HG03108 (cell line): ENCODE measurements around the gene GRM5.
"Not testable (repeated sequence)": the region's sequence is repeated elsewhere in the genome, so short reads cannot be mapped to it uniquely, and the experiment has no call there.

Experiments used
- ATAC-seq: cut with Tn5 transposase; IDR thresholded peaks from one replicate; pipeline ENCODE4 v1.9.1; 2021; ENCODE audit warnings: moderate library complexity; ENCODE audit not compliant: unreplicated experiment

Gene GRM5

GRCh38 chr11:88544656-88545280, 521.0 kb downstream of the GRM5 start:
- no peak for ATAC-seq

GRCh38 chr11:88543902-88544655, 521.7 kb downstream of the GRM5 start:
- peak; percentile 97 for ATAC-seq

DNA sequence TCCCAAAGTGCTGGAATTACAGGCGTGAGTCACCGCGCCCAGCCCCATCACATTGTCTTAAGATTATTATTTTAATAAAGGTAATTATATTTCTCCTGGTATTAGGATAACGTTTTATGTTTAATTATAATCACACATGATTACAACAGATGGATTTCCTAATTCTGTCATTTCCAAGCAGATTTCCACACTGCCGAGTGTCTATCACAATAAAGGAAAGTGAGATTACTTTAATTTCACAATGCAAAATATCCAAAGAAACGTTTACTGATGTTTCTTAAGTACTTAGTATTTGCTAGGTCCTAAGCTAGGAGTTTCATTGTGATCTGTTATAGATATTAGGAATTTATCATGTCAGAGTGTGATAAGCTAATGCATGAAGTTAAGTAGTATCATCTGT, 524.8 kb downstream of the GRM5 start:
- no peak for ATAC-seq

GRCh38 chr11:88538098-88538497, 527.7 kb downstream of the GRM5 start:
- no peak for ATAC-seq

DNA sequence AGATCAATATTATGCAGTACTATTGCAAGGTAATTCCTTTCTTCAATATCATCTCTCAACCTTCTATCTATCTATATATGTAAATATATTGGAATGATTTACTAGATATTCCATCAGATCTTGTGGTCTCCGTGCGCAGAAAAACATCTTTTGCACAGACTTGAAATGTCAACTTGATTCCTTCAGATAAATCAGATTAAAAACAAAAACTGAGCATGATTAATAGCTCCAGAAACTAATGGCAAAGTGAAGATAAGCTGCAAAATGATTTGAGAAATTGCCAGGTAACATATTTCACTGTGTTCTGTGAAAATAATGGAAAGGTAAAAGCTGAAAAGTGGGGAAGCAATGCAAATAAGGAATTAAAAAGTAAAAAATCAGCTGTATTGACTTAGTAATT, 528.2 kb downstream of the GRM5 start:
- ATAC-seq = no peak

DNA sequence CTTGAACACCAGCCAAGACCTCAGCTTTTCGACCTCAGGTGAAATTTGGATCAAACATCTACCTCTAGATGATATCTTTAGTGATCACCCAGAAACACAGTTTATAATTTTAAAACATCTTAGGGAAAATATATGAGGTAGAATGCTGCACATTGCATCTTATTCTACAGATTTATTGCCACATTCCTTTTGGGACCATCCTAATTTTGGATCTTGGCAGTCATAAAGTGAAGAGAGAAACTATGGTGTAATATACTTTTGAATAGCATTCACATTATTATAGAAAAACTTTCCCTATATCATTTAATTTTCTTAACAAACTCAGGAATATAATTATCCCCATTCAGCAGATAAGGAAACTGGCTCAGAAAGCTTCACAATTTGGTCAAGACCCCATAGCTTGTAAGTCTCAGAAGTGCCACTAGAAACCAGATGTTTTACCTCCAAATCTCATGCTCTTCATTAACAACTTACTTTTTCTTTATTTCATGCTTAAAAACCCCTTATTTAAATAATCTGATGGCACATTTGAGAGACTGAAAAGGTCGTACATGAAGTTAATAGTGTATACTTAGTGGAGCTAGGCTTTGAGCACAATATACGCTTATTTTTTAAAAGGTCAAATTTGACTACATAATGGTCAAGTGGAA, 529.0 kb downstream of the GRM5 start:
- ATAC-seq = no peak

GRCh38 chr11:88535916-88536547, 529.8 kb downstream of the GRM5 start:
- ATAC-seq = peak; percentile 69

- ATAC-seq = no peak
These were observed 530.5 kb downstream of the GRM5 start for GRCh38 chr11:88535266-88535665.

GRCh38 chr11:88534706-88535105, 531.1 kb downstream of the GRM5 start:
- ATAC-seq = not testable (repeated sequence)

GRCh38 chr11:88534185-88534584, 531.6 kb downstream of the GRM5 start:
- ATAC-seq = no peak

DNA sequence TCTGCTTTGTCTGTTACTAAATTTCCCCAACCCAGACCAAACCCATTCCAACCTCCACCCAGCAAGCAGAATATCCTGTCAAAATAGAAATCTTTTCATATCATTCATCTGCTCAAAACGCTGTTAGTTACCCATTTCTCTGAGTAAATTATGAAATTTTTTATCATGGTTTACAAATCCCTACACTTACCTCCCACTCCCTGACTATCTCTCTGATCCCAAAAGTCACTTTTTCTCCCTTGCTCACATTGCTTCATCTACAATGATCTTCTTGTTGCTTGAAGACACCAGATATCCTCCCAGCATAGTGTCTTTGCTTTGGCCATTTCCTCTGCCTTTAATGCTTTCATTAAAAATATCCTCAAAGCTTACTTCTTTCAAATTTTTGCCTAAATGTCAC, 532.8 kb downstream of the GRM5 start:
- no peak for ATAC-seq

- no peak for ATAC-seq
These were observed 534.0 kb downstream of the GRM5 start for GRCh38 chr11:88531831-88532230.

GRCh38 chr11:88529426-88529825, 536.4 kb downstream of the GRM5 start:
- ATAC-seq = no peak

DNA sequence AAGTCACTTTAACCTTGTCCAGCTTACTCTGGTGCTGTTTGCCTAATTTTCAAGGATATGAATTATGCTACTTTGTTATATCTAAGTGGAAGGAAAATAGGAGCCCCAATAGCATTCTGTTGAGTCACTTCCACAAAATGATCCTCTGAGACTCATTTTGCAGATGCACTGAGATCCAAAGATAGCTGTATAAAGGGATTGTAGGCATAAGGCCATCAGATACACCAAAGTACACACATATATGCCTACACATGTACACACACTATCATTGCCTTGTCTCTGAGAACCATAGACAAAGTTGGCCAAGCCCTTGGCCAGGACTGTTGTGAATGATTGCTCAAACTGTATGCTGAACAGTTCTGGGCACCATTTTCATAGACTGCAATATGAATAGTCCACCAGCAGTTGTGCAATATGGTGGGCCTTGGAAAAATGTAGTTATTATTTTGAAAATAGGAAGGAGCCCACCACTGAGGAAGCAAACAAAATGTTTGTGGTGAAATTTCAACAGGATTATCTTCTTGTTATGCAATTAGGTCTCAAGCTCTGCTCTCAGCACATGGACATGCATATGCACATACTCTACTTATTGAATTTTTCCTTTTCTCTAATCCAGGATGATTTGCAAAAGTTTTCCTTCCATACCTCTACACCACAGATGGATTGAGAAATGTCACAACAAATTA, 542.3 kb downstream of the GRM5 start:
- no peak for ATAC-seq

DNA sequence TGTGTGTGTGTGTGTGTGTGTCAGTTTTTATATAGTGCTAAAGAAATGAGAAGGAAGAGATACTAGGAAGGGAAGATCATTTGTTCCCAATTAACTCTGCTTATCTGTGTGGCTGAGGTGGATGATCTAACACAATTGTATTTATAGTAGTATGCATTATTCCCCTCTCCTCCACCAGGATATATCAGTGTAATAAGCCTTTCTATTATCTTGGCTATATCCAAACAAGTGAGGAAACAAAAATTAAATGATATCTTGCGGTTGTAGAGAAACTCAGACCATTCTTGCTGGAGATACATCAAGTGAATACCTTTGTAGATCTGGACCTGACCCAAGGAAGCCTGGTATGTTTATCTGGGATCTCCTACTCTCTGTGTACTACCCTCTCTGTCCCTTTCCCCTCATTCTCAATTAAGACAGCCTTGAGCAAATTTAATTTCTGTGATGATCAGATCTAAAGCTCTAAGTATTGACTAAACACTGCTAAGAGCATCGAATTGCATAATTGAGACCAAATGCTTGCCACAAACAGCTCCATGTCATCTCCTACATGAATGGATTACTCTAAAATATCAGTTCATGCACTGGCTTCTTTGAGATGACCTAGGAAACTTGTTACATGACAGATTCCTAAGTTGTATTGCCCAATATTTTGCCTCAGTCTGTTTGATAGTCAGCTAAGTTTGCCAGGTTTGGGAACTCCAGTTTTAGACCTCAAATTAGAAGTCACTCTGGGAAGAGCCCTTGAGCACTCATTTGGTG, 543.0 kb downstream of the GRM5 start:
- no peak for ATAC-seq

GRCh38 chr11:88521799-88522201, 544.0 kb downstream of the GRM5 start:
- no peak for ATAC-seq

DNA sequence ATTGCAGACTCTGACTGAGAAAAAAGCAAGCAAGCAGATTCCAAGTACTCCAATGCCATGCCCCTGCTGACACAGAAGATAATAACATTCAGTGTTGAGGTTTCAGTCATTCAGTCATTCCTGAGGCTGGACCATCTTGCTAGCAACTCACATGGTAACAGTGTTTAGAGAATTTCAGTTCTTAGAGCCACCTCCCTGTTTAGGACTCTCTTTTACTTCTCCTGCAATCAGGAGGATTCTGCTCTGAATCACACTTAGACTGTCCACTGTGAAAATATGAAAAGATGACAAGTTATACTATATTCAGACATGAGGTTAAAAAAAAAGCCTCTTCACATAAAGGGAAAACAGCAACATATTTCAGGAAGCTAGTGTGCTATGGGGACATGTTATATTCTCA, 544.4 kb downstream of the GRM5 start:
- ATAC-seq = no peak

GRCh38 chr11:88520391-88520790, 545.4 kb downstream of the GRM5 start:
- no peak for ATAC-seq

DNA sequence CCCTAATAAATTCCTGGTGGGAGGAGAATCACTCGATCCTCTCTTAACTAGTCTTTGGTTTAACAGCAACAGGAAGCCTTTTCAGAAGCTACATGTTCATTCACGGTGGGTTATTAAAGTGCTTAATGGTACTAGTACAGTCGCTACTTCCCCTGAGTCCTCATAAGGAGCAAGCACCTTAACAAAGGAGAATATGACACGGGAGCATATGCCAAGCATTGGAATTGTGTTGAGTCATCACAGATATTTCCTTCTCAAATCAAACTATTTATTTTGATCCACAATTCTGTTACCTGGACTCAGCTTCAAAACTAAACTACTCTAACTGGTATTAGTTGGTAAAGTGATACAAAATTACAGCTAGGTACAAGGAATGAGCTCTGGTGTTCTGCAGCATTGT, 550.8 kb downstream of the GRM5 start:
- ATAC-seq = no peak

GRCh38 chr11:88511006-88511405, 554.8 kb downstream of the GRM5 start:
- no peak for ATAC-seq
